ENCODE measurements around the gene KIF4B.

The KIF4B gene

GRCh38 chr5:154984946-154985516, 28.5 kb upstream of the KIF4B start:
- TF ChIP-seq TAF1 (IDR thresholded peaks at IDR 0.05; ENCODE audit: borderline replicate concordance, insufficient read depth, low read length) (no peak), REST (IDR thresholded peaks at IDR 0.05; ENCODE audit: insufficient read depth in 1 of 2, low read depth in 2 of 2, low read length in 2 of 2) (no peak), POLR2AphosphoS5 (IDR thresholded peaks at IDR 0.05; ENCODE audit: low read depth, low read length) (no peak), FOXP2 (optimal IDR thresholded peaks at IDR 0.05; ENCODE audit: borderline replicate concordance, extremely low read depth, extremely low read length, insufficient read depth) (no peak), SIN3A (IDR thresholded peaks at IDR 0.05; ENCODE audit: borderline replicate concordance, insufficient read depth, low read length) (no peak)

GRCh38 chr5:154986151-154986550, 27.4 kb upstream of the KIF4B start:
- TF ChIP-seq SIN3A (IDR thresholded peaks at IDR 0.05; ENCODE audit: borderline replicate concordance, insufficient read depth, low read length): no peak
- no peak for TF ChIP-seq TAF1 (IDR thresholded peaks at IDR 0.05; ENCODE audit: borderline replicate concordance, insufficient read depth, low read length)
- no peak for TF ChIP-seq REST (IDR thresholded peaks at IDR 0.05; ENCODE audit: insufficient read depth in 1 of 2, low read depth in 2 of 2, low read length in 2 of 2)

- TF ChIP-seq POLR2AphosphoS5 (IDR thresholded peaks at IDR 0.05; ENCODE audit: low read depth, low read length) (no peak), REST (IDR thresholded peaks at IDR 0.05; ENCODE audit: insufficient read depth in 1 of 2, low read depth in 2 of 2, low read length in 2 of 2) (no peak), FOXP2 (optimal IDR thresholded peaks at IDR 0.05; ENCODE audit: borderline replicate concordance, extremely low read depth, extremely low read length, insufficient read depth) (no peak), SIN3A (IDR thresholded peaks at IDR 0.05; ENCODE audit: borderline replicate concordance, insufficient read depth, low read length) (no peak), TAF1 (IDR thresholded peaks at IDR 0.05; ENCODE audit: borderline replicate concordance, insufficient read depth, low read length) (no peak)
Measured at GRCh38 chr5:154989626-154990025, 23.9 kb upstream of the KIF4B start.

GRCh38 chr5:154993461-154993860, 20.1 kb upstream of the KIF4B start:
- TF ChIP-seq TAF1 (IDR thresholded peaks at IDR 0.05; ENCODE audit: borderline replicate concordance, insufficient read depth, low read length): no peak
- no peak for TF ChIP-seq FOXP2 (optimal IDR thresholded peaks at IDR 0.05; ENCODE audit: borderline replicate concordance, extremely low read depth, extremely low read length, insufficient read depth)
- TF ChIP-seq POLR2AphosphoS5 (IDR thresholded peaks at IDR 0.05; ENCODE audit: low read depth, low read length): no peak
- no peak for TF ChIP-seq SIN3A (IDR thresholded peaks at IDR 0.05; ENCODE audit: borderline replicate concordance, insufficient read depth, low read length)

GRCh38 chr5:154995679-154996078, 17.9 kb upstream of the KIF4B start:
- TF ChIP-seq POLR2AphosphoS5 (IDR thresholded peaks at IDR 0.05; ENCODE audit: low read depth, low read length) (no peak), TAF1 (IDR thresholded peaks at IDR 0.05; ENCODE audit: borderline replicate concordance, insufficient read depth, low read length) (no peak), FOXP2 (optimal IDR thresholded peaks at IDR 0.05; ENCODE audit: borderline replicate concordance, extremely low read depth, extremely low read length, insufficient read depth) (no peak)

- TF ChIP-seq SIN3A (IDR thresholded peaks at IDR 0.05; ENCODE audit: borderline replicate concordance, insufficient read depth, low read length): no peak
- no peak for TF ChIP-seq POLR2AphosphoS5 (IDR thresholded peaks at IDR 0.05; ENCODE audit: low read depth, low read length)
- TF ChIP-seq FOXP2 (optimal IDR thresholded peaks at IDR 0.05; ENCODE audit: borderline replicate concordance, extremely low read depth, extremely low read length, insufficient read depth): no peak
- TF ChIP-seq TAF1 (IDR thresholded peaks at IDR 0.05; ENCODE audit: borderline replicate concordance, insufficient read depth, low read length): no peak
- TF ChIP-seq REST (IDR thresholded peaks at IDR 0.05; ENCODE audit: insufficient read depth in 1 of 2, low read depth in 2 of 2, low read length in 2 of 2): no peak
Measured at GRCh38 chr5:154997746-154998145, 15.8 kb upstream of the KIF4B start.

All from PFSK-1 (cell line).